HG03378 (cell line): ENCODE data around the gene ENPP6.

Experiments
- ATAC-seq: cut with Tn5 transposase; IDR thresholded peaks from one replicate; pipeline ENCODE4 v1.9.1; 2021; ENCODE audit warnings: mild to moderate bottlenecking, moderate library complexity; ENCODE audit not compliant: unreplicated experiment

The ENPP6 gene

GRCh38 chr4:184217634-184218033 lies at the start of gene ENPP6:
Gene ENPP6 (minus strand): TSS chr4:184217873. CDS start chr4:184217819, 54 bp downstream.
- no peak for ATAC-seq

GRCh38 chr4:184267206-184267608 lies 49.5 kb upstream of the ENPP6 start:
- ATAC-seq = no peak

- no peak for ATAC-seq
Observed at GRCh38 chr4:184265546-184266351, 48.1 kb upstream of the ENPP6 start.

- ATAC-seq = peak; percentile 36
Observed at GRCh38 chr4:184263910-184264732, 46.4 kb upstream of the ENPP6 start.

GRCh38 chr4:184263461-184263860 lies 45.8 kb upstream of the ENPP6 start:
- no peak for ATAC-seq

- ATAC-seq = no peak
Observed at GRCh38 chr4:184262901-184263300, 45.2 kb upstream of the ENPP6 start.

GRCh38 chr4:184261246-184261645 lies 43.6 kb upstream of the ENPP6 start:
- no peak for ATAC-seq

GRCh38 chr4:184259866-184260265 lies 42.2 kb upstream of the ENPP6 start:
- ATAC-seq = no peak

- no peak for ATAC-seq
Observed at GRCh38 chr4:184259081-184259480, 41.4 kb upstream of the ENPP6 start.

GRCh38 chr4:184255871-184256642 lies 38.4 kb upstream of the ENPP6 start:
- ATAC-seq = no peak

- no peak for ATAC-seq
Observed at GRCh38 chr4:184255361-184255760, 37.7 kb upstream of the ENPP6 start.

GRCh38 chr4:184253072-184253420 lies 35.4 kb upstream of the ENPP6 start:
- ATAC-seq = no peak

GRCh38 chr4:184252136-184253071 lies 34.7 kb upstream of the ENPP6 start:
- ATAC-seq = no peak

- ATAC-seq = no peak
Observed at GRCh38 chr4:184251670-184251980, 34.0 kb upstream of the ENPP6 start.

GRCh38 chr4:184250795-184251669 lies 33.4 kb upstream of the ENPP6 start:
- no peak for ATAC-seq

- ATAC-seq = no peak
Observed at GRCh38 chr4:184248216-184248615, 30.5 kb upstream of the ENPP6 start.

- no peak for ATAC-seq
Observed at GRCh38 chr4:184247421-184247820, 29.7 kb upstream of the ENPP6 start.

- no peak for ATAC-seq
Observed at GRCh38 chr4:184246426-184246825, 28.8 kb upstream of the ENPP6 start.

GRCh38 chr4:184238072-184238745 lies 20.5 kb upstream of the ENPP6 start:
- ATAC-seq = no peak
